ENCODE measurements around the gene SOHLH1.

- TF ChIP-seq POLR2AphosphoS5 (IDR thresholded peaks at IDR 0.05; ENCODE audit: low read depth) (no peak), GABPA (IDR thresholded peaks at IDR 0.05; ENCODE audit: low read depth) (no peak), SPI1 (IDR thresholded peaks at IDR 0.05; ENCODE audit: borderline replicate concordance, low read depth) (no peak)
- TF ChIP-seq, protein P1, sequence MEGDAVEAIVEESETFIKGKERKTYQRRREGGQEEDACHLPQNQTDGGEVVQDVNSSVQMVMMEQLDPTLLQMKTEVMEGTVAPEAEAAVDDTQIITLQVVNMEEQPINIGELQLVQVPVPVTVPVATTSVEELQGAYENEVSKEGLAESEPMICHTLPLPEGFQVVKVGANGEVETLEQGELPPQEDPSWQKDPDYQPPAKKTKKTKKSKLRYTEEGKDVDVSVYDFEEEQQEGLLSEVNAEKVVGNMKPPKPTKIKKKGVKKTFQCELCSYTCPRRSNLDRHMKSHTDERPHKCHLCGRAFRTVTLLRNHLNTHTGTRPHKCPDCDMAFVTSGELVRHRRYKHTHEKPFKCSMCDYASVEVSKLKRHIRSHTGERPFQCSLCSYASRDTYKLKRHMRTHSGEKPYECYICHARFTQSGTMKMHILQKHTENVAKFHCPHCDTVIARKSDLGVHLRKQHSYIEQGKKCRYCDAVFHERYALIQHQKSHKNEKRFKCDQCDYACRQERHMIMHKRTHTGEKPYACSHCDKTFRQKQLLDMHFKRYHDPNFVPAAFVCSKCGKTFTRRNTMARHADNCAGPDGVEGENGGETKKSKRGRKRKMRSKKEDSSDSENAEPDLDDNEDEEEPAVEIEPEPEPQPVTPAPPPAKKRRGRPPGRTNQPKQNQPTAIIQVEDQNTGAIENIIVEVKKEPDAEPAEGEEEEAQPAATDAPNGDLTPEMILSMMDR (IDR thresholded peaks at IDR 0.05; ENCODE audit: insufficient read depth, low read length): no peak
Observed at GRCh38 chr9:135732569-135733257, 33.4 kb upstream of the SOHLH1 start.
